ENCODE measurements around the gene RNU7-1. TPM values are rescaled to one million over a fixed set of nuclear protein-coding genes. Genes with fewer than 3 reads are reported as not detected.

Gene RNU7-1
- total RNA-seq, 3 donors from 2014 or later: not detected

GRCh38 chr12:6929466-6930452, 13.9 kb upstream of the RNU7-1 start:
- no peak for DNase-seq (ENCODE audit: low spot score in 2 of 2)
- Histone ChIP-seq H3K27ac (peak overlapping the region; percentile 99), H3K36me3 (no peaks in the 10 kb centered on the region), H3K27me3 (no peaks in the 10 kb centered on the region), H3K4me1 (peaks cover 7 to 52% of the 10 kb centered on the region in 2 donors), H3K4me3 (peak overlapping the region; percentile 94 to 96 (median 95)), H3K9me3 (no peaks in the 10 kb centered on the region)
- TF ChIP-seq, protein P1, sequence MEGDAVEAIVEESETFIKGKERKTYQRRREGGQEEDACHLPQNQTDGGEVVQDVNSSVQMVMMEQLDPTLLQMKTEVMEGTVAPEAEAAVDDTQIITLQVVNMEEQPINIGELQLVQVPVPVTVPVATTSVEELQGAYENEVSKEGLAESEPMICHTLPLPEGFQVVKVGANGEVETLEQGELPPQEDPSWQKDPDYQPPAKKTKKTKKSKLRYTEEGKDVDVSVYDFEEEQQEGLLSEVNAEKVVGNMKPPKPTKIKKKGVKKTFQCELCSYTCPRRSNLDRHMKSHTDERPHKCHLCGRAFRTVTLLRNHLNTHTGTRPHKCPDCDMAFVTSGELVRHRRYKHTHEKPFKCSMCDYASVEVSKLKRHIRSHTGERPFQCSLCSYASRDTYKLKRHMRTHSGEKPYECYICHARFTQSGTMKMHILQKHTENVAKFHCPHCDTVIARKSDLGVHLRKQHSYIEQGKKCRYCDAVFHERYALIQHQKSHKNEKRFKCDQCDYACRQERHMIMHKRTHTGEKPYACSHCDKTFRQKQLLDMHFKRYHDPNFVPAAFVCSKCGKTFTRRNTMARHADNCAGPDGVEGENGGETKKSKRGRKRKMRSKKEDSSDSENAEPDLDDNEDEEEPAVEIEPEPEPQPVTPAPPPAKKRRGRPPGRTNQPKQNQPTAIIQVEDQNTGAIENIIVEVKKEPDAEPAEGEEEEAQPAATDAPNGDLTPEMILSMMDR (IDR thresholded peaks at IDR 0.05): no peak
- TF ChIP-seq POLR2A (IDR thresholded peaks at IDR 0.05) (peak; percentile 15), POLR2AphosphoS5 (IDR thresholded peaks at IDR 0.05) (no peak)
- intact Hi-C loops (cut with DNase I; ENCODE audit: low total_unique reads): no loop called here

GRCh38 chr12:6932766-6933165, 10.8 kb upstream of the RNU7-1 start:
- Histone ChIP-seq H3K9me3 (no peaks in the 10 kb centered on the region), H3K4me1 (peaks cover 0 to 42% of the 10 kb centered on the region in 2 donors), H3K36me3 (no peaks in the 10 kb centered on the region), H3K27me3 (no peaks in the 10 kb centered on the region), H3K4me3 (no peak overlapping the region), H3K27ac (peak overlapping the region; percentile 81 to 99)
- DNase-seq (ENCODE audit: low spot score in 2 of 2): no peak
- TF ChIP-seq POLR2AphosphoS5 (IDR thresholded peaks at IDR 0.05): no peak
- TF ChIP-seq, protein P1 (IDR thresholded peaks at IDR 0.05): no peak
- TF ChIP-seq POLR2A (IDR thresholded peaks at IDR 0.05): no peak
- intact Hi-C loops (cut with DNase I; ENCODE audit: low total_unique reads): no loop called here

DNA sequence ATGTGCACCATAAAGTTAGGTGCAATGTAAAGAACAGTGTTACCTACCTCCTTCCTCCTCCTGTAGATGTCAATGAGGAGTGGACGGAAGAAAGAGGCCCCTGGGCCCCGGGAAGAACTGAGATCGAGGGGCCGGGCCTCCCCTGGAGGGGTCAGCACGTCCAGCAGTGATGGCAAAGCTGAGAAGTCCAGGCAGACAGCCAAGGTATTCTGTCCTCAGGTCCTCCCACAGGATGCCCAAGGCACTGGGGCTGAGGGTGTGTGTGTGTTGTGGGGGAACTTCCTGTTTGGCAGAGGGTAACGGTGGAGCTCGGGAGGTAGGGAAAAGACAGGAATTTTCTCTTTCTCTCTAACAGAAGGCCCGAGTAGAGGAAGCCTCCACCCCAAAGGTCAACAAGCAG, 9.5 kb upstream of the RNU7-1 start:
- intact Hi-C loops (cut with DNase I; ENCODE audit: low total_unique reads): no loop called here
- peak overlapping the region in 2 of 3 donors; percentile 3 to 9 for H3K4me3 ChIP-seq
- H3K27me3 ChIP-seq: no peaks in the 10 kb centered on the region
- peak in 1 of 2 donors; percentile 67 for DNase-seq (ENCODE audit: low spot score in 2 of 2)
- no peaks in the 10 kb centered on the region for H3K9me3 ChIP-seq
- H3K4me1 ChIP-seq: peaks cover 8 to 50% of the 10 kb centered on the region in 2 donors
- H3K36me3 ChIP-seq: no peaks in the 10 kb centered on the region
- peak overlapping the region; percentile 81 to 99 for H3K27ac ChIP-seq
- TF ChIP-seq POLR2A (IDR thresholded peaks at IDR 0.05): no peak
- TF ChIP-seq, protein P1 (IDR thresholded peaks at IDR 0.05): no peak
- TF ChIP-seq POLR2AphosphoS5 (IDR thresholded peaks at IDR 0.05): no peak

GRCh38 chr12:6935371-6936193, 8.0 kb upstream of the RNU7-1 start:
- Histone ChIP-seq H3K4me1 (peaks cover 8 to 46% of the 10 kb centered on the region in 2 donors), H3K27me3 (no peaks in the 10 kb centered on the region), H3K27ac (peak overlapping the region; percentile 96 to 99), H3K4me3 (no peak overlapping the region), H3K9me3 (no peaks in the 10 kb centered on the region), H3K36me3 (no peaks in the 10 kb centered on the region)
- TF ChIP-seq POLR2AphosphoS5 (IDR thresholded peaks at IDR 0.05) (no peak), POLR2A (IDR thresholded peaks at IDR 0.05) (no peak)
- TF ChIP-seq, protein P1 (IDR thresholded peaks at IDR 0.05): no peak
- DNase-seq (ENCODE audit: low spot score in 2 of 2): no peak
- intact Hi-C loops (cut with DNase I; ENCODE audit: low total_unique reads): no loop called here

All from breast epithelium (tissue), 4 donors.